GM21390 (cell line): ENCODE results near the gene DNAH17.

ENCODE experiments used
- ATAC-seq: cut with Tn5 transposase; IDR thresholded peaks from one replicate; pipeline ENCODE4 v1.9.1; 2021; ENCODE audit not compliant: unreplicated experiment

The DNAH17 gene

GRCh38 chr17:78377858-78378224 is 199.4 kb downstream of the DNAH17 start:
- no peak for ATAC-seq

- no peak for ATAC-seq
Observed at GRCh38 chr17:78376161-78376560, 201.0 kb downstream of the DNAH17 start.

DNA sequence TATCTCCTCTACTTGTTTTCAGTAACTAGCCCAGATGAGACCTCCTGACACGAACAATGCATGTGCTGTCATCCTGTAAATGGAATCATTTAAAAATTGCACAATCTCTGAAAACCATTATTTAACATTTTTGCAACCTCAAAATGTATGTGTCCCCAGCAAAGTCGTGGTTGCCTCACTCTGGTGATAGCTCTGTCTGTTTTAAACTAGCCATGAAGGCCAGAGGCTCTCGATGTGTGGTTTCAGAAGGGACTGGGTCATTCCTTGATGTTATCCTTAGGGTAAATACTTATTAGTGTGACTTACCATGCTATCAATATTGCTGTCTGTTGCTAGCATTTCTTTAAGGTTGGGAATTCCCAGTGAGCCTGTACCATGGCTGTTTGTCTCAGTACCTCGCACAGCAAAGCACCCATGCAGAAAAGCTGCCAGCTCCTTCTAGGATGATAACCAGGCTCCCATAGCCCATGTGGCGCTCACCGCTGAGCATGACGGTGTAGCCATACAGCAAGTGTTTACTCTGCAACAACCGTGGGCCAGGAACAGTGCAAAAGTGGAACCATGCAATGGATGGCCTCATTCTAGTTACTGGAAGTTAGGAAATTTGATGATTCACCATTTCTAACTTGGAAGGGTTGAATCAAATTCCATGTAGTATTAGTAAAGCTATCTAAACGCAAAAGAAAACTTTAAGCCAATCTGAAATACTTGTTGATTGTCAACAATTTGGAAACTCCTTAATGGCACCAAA is 201.6 kb downstream of the DNAH17 start:
- ATAC-seq = no peak

GRCh38 chr17:78374631-78375274 is 202.4 kb downstream of the DNAH17 start:
- no peak for ATAC-seq

DNA sequence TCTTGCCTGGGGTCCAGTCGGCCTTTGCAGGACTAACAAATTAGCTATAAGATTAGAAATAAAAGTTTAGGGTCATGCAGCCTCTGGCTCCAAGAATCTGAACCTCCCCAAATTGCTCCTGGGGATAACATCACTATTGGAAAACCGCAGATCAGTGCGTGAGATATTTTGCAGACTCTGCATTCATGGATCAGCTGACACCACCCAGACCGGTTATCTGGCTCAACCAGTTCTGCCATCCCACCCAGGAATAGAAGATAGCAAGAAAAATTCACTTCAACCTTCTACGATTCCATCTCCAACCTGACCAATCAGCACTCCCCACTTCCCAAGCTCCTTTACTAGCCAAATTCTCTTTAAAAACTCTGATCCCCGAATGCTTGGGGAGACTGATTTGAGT is 203.0 kb downstream of the DNAH17 start:
- ATAC-seq = no peak
